Peyer's patch (tissue), 4 donors: ENCODE measurements around the gene ADGB. TPM values are rescaled to one million over a fixed set of nuclear protein-coding genes. Genes with fewer than 3 reads are reported as not detected.
"Not testable (repeated sequence)": the region's sequence is repeated elsewhere in the genome, so short reads cannot be mapped to it uniquely, and the experiment has no call there.

Experiments
- DNase-seq, 3 donors: peaks; one replicate each; pipeline ENCODE4 v3.0.0-alpha.2; 2017 to 2019
- H3K27ac ChIP-seq, 4 donors: fragments of 200-600 bp; sonication (generic); one replicate each; pipeline ENCODE4 v1.5.1; 2016 to 2019
- H3K27me3 ChIP-seq, 2 donors: fragments of 200-600 bp; sonication (generic); one replicate each; pipeline ENCODE4 v1.5.1; 2019
- H3K36me3 ChIP-seq, 3 donors: fragments of 200-600 bp; sonication (generic); one replicate each; pipeline ENCODE4 v1.5.1; 2016 to 2019
- H3K4me1 ChIP-seq, 4 donors: fragments of 200-600 bp; sonication (generic); one replicate each; pipeline ENCODE4 v1.5.1; 2016 to 2019
- H3K4me3 ChIP-seq, 4 donors: fragments of 200-600 bp; sonication (generic); 1 replicate in 3 of 4; 2 replicates in 1 of 4; pipeline ENCODE4 v1.5.1; 2016 to 2019; ENCODE audit warnings: mild to moderate bottlenecking in 1 of 4
- H3K9me3 ChIP-seq, 4 donors: fragments of 200-600 bp; sonication (generic); one replicate each; pipeline ENCODE4 v1.5.1; 2016 to 2019; ENCODE audit warnings: mild to moderate bottlenecking in 1 of 4
- POLR2A ChIP-seq, 2 donors: fragments of 450-650 bp; IDR thresholded peaks; one replicate each; pipeline ENCODE4 v1.5.1; 2017; ENCODE audit warnings: antibody characterized with exemption in 2 of 2, mild to moderate bottlenecking in 2 of 2, moderate library complexity in 2 of 2
- total RNA-seq, 4 donors: library from RNA; depleted of rRNA; stranded (reverse); fragments of >200 nt; gene quantifications; one replicate each; pipeline ENCODE4 v1.1.0, GENCODE V29; 2016
- TF ChIP-seq, protein P1 (sequence below), 6 experiments: fragments of 450-650 bp in 4 of 6; fragments of 200-600 bp in 2 of 6; sonication (generic) in 1 of 6; IDR thresholded peaks; one replicate each; pipeline ENCODE4 v1.5.1; 2017 to 2019; ENCODE audit warnings: antibody characterized with exemption in 6 of 6, mild to moderate bottlenecking in 3 of 6, moderate library complexity in 1 of 6

ADGB gene
- total RNA-seq, 4 donors from 2014 or later, result not detected

DNA sequence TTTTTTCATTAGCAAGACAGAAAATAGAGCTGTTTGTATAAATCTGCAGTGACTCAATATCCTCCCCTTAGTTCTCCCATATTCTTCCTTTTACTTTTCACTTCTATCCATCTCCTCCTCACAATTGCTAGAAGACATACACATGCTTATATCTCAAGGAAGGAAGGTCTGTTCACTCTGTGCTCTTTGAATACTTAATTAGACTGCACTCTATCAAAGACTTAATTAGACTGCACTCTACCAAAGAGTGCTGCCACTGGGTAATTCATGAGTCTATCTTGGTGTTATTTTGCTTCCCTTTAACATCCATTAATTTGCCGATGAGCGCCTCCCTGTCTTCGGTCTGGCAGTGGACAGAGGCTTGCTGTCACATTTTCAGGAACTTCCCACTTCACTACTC is 241.9 kb downstream of the ADGB start:
- no peak for DNase-seq
- Histone ChIP-seq H3K9me3 (no peaks in the 10 kb centered on the region), H3K27me3 (no peaks in the 10 kb centered on the region), H3K36me3 (no peaks in the 10 kb centered on the region), H3K27ac (no peak overlapping the region), H3K4me1 (no peaks in the 10 kb centered on the region), H3K4me3 (no peak overlapping the region)
- TF ChIP-seq POLR2A (IDR thresholded peaks at IDR 0.05), result no peak
- TF ChIP-seq, protein P1, sequence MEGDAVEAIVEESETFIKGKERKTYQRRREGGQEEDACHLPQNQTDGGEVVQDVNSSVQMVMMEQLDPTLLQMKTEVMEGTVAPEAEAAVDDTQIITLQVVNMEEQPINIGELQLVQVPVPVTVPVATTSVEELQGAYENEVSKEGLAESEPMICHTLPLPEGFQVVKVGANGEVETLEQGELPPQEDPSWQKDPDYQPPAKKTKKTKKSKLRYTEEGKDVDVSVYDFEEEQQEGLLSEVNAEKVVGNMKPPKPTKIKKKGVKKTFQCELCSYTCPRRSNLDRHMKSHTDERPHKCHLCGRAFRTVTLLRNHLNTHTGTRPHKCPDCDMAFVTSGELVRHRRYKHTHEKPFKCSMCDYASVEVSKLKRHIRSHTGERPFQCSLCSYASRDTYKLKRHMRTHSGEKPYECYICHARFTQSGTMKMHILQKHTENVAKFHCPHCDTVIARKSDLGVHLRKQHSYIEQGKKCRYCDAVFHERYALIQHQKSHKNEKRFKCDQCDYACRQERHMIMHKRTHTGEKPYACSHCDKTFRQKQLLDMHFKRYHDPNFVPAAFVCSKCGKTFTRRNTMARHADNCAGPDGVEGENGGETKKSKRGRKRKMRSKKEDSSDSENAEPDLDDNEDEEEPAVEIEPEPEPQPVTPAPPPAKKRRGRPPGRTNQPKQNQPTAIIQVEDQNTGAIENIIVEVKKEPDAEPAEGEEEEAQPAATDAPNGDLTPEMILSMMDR (IDR thresholded peaks at IDR 0.05), result no peak

DNA sequence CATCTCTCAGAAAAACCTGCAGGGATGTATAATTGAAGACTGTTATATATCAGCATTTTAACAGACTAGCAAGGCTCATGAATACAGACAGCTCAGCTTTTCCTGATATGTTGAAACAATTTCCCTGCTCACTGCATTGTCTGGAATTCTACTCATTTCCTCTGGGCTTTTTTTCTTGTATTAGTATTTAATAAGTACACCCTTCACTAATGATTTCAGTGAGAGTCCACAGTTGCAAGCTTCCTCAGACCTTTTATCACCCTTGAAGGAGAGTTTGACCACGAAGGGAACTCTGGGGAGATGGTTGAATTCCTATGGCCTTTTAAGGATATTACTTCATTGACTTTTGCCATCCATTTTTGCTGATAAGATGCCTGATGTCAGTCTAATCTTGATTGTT is 248.7 kb downstream of the ADGB start:
- no peaks in the 10 kb centered on the region for H3K4me1 ChIP-seq
- no peak for DNase-seq
- H3K9me3 ChIP-seq, result no peaks in the 10 kb centered on the region
- no peaks in the 10 kb centered on the region for H3K36me3 ChIP-seq
- TF ChIP-seq POLR2A (IDR thresholded peaks at IDR 0.05), result no peak
- TF ChIP-seq, protein P1 (IDR thresholded peaks at IDR 0.05), result no peak
- H3K27me3 ChIP-seq, result no peaks in the 10 kb centered on the region
- no peak overlapping the region for H3K4me3 ChIP-seq
- no peak overlapping the region for H3K27ac ChIP-seq

DNA sequence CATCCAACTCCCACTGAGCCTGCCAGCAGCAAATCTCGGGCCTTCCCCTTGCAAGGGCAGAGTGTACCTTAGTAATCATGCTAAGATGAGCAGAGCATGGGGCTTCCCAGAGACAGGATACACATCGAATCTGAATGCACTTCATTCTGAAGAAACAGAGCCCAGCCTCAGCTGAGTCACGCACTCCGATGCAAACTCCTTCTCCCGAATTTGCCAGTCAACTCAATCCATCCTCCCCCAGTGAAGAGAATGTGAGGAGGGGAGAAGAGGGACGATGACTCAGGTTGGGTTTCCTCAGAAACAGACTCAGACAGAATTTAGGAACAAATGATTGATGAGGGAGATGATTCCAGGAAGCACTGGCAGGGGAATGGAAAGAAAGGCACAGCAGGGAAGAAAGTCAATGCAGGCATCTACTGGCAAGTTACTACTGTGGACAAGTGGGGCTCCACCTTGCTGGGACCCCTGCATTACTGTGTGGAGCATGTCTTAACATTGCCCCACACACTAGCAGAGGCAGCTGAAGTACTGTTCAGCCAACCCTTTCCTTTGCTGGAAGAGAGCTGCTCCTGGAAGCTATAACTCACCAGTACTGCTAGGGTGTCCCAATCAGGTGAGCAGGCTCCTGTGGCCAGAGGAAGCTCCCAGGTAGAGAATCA is 251.6 kb downstream of the ADGB start:
- TF ChIP-seq, protein P1 (IDR thresholded peaks at IDR 0.05), result no peak
- TF ChIP-seq POLR2A (IDR thresholded peaks at IDR 0.05), result no peak
- no peaks in the 10 kb centered on the region for H3K27me3 ChIP-seq
- no peaks in the 10 kb centered on the region for H3K36me3 ChIP-seq
- no peaks in the 10 kb centered on the region for H3K4me1 ChIP-seq
- no peak for DNase-seq
- no peak overlapping the region for H3K4me3 ChIP-seq
- no peaks in the 10 kb centered on the region for H3K9me3 ChIP-seq
- no peak overlapping the region for H3K27ac ChIP-seq

GRCh38 chr6:146850981-146851380 is 252.2 kb downstream of the ADGB start:
- H3K27me3 ChIP-seq, result no peaks in the 10 kb centered on the region
- no peaks in the 10 kb centered on the region for H3K36me3 ChIP-seq
- H3K4me3 ChIP-seq, result no peak overlapping the region
- no peak for TF ChIP-seq POLR2A (IDR thresholded peaks at IDR 0.05)
- TF ChIP-seq, protein P1 (IDR thresholded peaks at IDR 0.05), result no peak
- no peaks in the 10 kb centered on the region for H3K9me3 ChIP-seq
- no peaks in the 10 kb centered on the region for H3K4me1 ChIP-seq
- no peak overlapping the region for H3K27ac ChIP-seq
- DNase-seq, result no peak

DNA sequence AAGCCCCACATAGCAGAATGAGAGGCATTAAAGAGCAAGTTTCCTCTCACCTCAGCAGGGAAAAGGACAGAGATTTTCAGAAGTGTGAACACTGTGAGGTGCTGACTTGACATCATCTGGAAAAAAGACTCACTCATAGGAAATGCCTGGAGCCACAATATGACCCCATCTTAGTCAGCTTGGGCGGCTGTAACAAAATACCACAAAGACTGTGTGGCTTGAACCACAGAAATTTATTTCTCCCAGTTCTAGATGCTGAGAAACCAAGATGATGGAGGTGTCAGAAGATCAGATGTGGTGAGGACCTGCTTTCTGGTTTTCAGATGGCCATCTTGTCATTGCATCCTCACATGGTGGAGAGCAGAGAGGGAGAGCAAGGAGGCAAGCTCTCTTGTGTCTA is 253.1 kb downstream of the ADGB start:
- H3K27me3 ChIP-seq, result no peaks in the 10 kb centered on the region
- H3K9me3 ChIP-seq, result no peaks in the 10 kb centered on the region
- no peak overlapping the region for H3K27ac ChIP-seq
- no peaks in the 10 kb centered on the region for H3K36me3 ChIP-seq
- TF ChIP-seq, protein P1 (IDR thresholded peaks at IDR 0.05), result no peak
- no peak for TF ChIP-seq POLR2A (IDR thresholded peaks at IDR 0.05)
- no peak for DNase-seq
- no peaks in the 10 kb centered on the region for H3K4me1 ChIP-seq
- no peak overlapping the region for H3K4me3 ChIP-seq

GRCh38 chr6:146854521-146855255 is 255.9 kb downstream of the ADGB start:
- not testable (repeated sequence) for H3K27ac ChIP-seq, H3K4me3 ChIP-seq, H3K9me3 ChIP-seq, H3K36me3 ChIP-seq, H3K27me3 ChIP-seq, DNase-seq, H3K4me1 ChIP-seq
